GM18519 (cell line): Measurements from ENCODE around the gene SLC25A13.

Experiments
- ATAC-seq: cut with Tn5 transposase; IDR thresholded peaks from one replicate; pipeline ENCODE4 v1.9.1; 2021; ENCODE audit warnings: mild to moderate bottlenecking, moderate library complexity; ENCODE audit not compliant: unreplicated experiment, low FRiP score

The SLC25A13 gene

GRCh38 chr7:96244992-96245292 is 77.0 kb downstream of the SLC25A13 start:
- ATAC-seq = no peak

- ATAC-seq = no peak
These were observed 77.5 kb downstream of the SLC25A13 start for GRCh38 chr7:96244244-96244991.

- no peak for ATAC-seq
These were observed 78.7 kb downstream of the SLC25A13 start for GRCh38 chr7:96243241-96243640.

- no peak for ATAC-seq
These were observed 80.0 kb downstream of the SLC25A13 start for GRCh38 chr7:96241855-96242254.

- ATAC-seq = no peak
These were observed 82.7 kb downstream of the SLC25A13 start for GRCh38 chr7:96238976-96239766.

- no peak for ATAC-seq
These were observed 83.4 kb downstream of the SLC25A13 start for GRCh38 chr7:96238474-96238873.

GRCh38 chr7:96237040-96237439 is 84.9 kb downstream of the SLC25A13 start:
- no peak for ATAC-seq

- ATAC-seq = no peak
These were observed 85.5 kb downstream of the SLC25A13 start for GRCh38 chr7:96236198-96237039.

GRCh38 chr7:96235281-96235680 is 86.6 kb downstream of the SLC25A13 start:
- no peak for ATAC-seq

GRCh38 chr7:96233528-96234154 is 88.3 kb downstream of the SLC25A13 start:
- ATAC-seq = no peak

- ATAC-seq = no peak
These were observed 88.8 kb downstream of the SLC25A13 start for GRCh38 chr7:96233084-96233483.

- no peak for ATAC-seq
These were observed 93.1 kb downstream of the SLC25A13 start for GRCh38 chr7:96228760-96229159.

GRCh38 chr7:96225251-96225650 is 96.6 kb downstream of the SLC25A13 start:
- no peak for ATAC-seq

- no peak for ATAC-seq
These were observed 97.2 kb downstream of the SLC25A13 start for GRCh38 chr7:96224685-96225084.

GRCh38 chr7:96224073-96224472 is 97.8 kb downstream of the SLC25A13 start:
- ATAC-seq = no peak

GRCh38 chr7:96221888-96222287 is 100.0 kb downstream of the SLC25A13 start:
- ATAC-seq = no peak

GRCh38 chr7:96219378-96220130 is 102.3 kb downstream of the SLC25A13 start:
- ATAC-seq = no peak

GRCh38 chr7:96218664-96219243 is 103.1 kb downstream of the SLC25A13 start:
- no peak for ATAC-seq

GRCh38 chr7:96217147-96217546 is 104.8 kb downstream of the SLC25A13 start:
- ATAC-seq = no peak

- ATAC-seq = no peak
These were observed 105.5 kb downstream of the SLC25A13 start for GRCh38 chr7:96216373-96216772.
